OCI-LY7 (cell line): ENCODE measurements around the gene NOTCH2. TPM values are rescaled to one million over a fixed set of nuclear protein-coding genes. Genes with fewer than 3 reads are reported as not detected.

Experiments used
- BruUV-seq: library from RNA; stranded (reverse); fragments of 400-500 nt; replicated peaks from 2 replicates; lab custom pipeline; 2021; lab: Mats Ljungman, UMichigan
- CTCF ChIA-PET: fragments of 300-600 bp; sonication (Branson Sonifier 250); formaldehyde crosslinking; loops from one replicate; lab custom pipeline; 2022; ENCODE audit warnings: antibody characterized with exemption; ENCODE audit not compliant: unreplicated experiment; lab: Charles Lee
- POLR2A ChIA-PET: fragments of 300-600 bp; sonication (Branson Sonifier 250); formaldehyde crosslinking; loops from one replicate; lab custom pipeline; 2022; ENCODE audit warnings: antibody characterized with exemption; lab: Charles Lee
- DNase-seq: peaks from one replicate; pipeline ENCODE4 v3.0.0-alpha.2; 2015; ENCODE audit warnings: low spot score
- H2AFZ ChIP-seq: fragments of 200-600 bp; sonication (generic), shearing (Covaris generic); 2 replicates; pipeline ENCODE4 v1.6.1; 2014; ENCODE audit warnings: mild to moderate bottlenecking, antibody characterized with exemption, low read length, moderate library complexity
- H3K27ac ChIP-seq: fragments of 200-600 bp; sonication (generic); 2 replicates; pipeline ENCODE4 v1.5.1; 2014; ENCODE audit warnings: mixed run types, low read depth, mild to moderate bottlenecking, moderate library complexity, low read length, inconsistent platforms; ENCODE audit not compliant: poor library complexity, severe bottlenecking
- H3K36me3 ChIP-seq: fragments of 200-600 bp; sonication (generic); 2 replicates; pipeline ENCODE4 v1.6.1; 2014; ENCODE audit warnings: mild to moderate bottlenecking, antibody characterized with exemption, low read length, moderate library complexity, mixed read lengths; ENCODE audit not compliant: insufficient read depth
- H3K4me1 ChIP-seq: fragments of 200-600 bp; sonication (generic); 2 replicates; pipeline ENCODE4 v1.5.1; 2014; ENCODE audit warnings: mild to moderate bottlenecking, low read length; ENCODE audit not compliant: insufficient read depth, poor library complexity, severe bottlenecking
- H3K4me2 ChIP-seq: fragments of 200-600 bp; sonication (generic); 2 replicates; pipeline ENCODE4 v1.6.1; 2014; ENCODE audit warnings: mild to moderate bottlenecking, low read length
- H3K4me3 ChIP-seq: fragments of 200-600 bp; sonication (generic); 2 replicates; pipeline ENCODE4 v1.5.1; 2014; ENCODE audit warnings: mild to moderate bottlenecking, low read depth, low read length; ENCODE audit not compliant: poor library complexity, severe bottlenecking
- H3K79me2 ChIP-seq: fragments of 200-600 bp; sonication (generic); 2 replicates; pipeline ENCODE4 v1.6.1; 2016; ENCODE audit warnings: low read depth, mild to moderate bottlenecking, low read length, moderate library complexity, mixed read lengths; ENCODE audit not compliant: insufficient read depth
- H3K9me2 ChIP-seq: fragments of 200-600 bp; sonication (generic); 2 replicates; pipeline ENCODE4 v1.6.1; 2016; ENCODE audit warnings: mild to moderate bottlenecking, low read length, mixed read lengths; ENCODE audit not compliant: insufficient read depth
- H3K9me3 ChIP-seq: fragments of 200-600 bp; sonication (generic); 2 replicates; pipeline ENCODE4 v1.6.1; 2014; ENCODE audit warnings: mild to moderate bottlenecking, mixed run types, low read length, mixed read lengths
- H4K20me1 ChIP-seq: fragments of 200-600 bp; sonication (generic); 2 replicates; pipeline ENCODE4 v1.6.1; 2014; ENCODE audit warnings: mild to moderate bottlenecking, antibody characterized with exemption, low read length, moderate library complexity, mixed read lengths; ENCODE audit not compliant: insufficient read depth
- EZH2phosphoT487 ChIP-seq: fragments of 200-600 bp; sonication (generic); IDR thresholded peaks from 2 replicates; pipeline ENCODE4 v1.6.1; 2018; ENCODE audit warnings: low read depth, borderline replicate concordance, mild to moderate bottlenecking, mixed run types, antibody characterized with exemption, low read length, moderate library complexity, mixed read lengths
- intact Hi-C: fragments of 100-400 bp; cut with micrococcal nuclease; formaldehyde crosslinking; loops from one replicate; pipeline ENCODE4 v1.10.0; 2022; ENCODE audit not compliant: unreplicated experiment
- total RNA-seq, 2 experiments: library from RNA; depleted of rRNA in 1 of 2; stranded (reverse); fragments of >200 nt in 1 of 2; shearing (Covaris generic) in 1 of 2; gene quantifications; 2 replicates each; pipeline ENCODE4 v1.2.3, GENCODE V29; 2014 to 2022
- TF ChIP-seq, protein P1 (sequence below): fragments of 200-600 bp; sonication (generic); conservative IDR thresholded peaks from 2 replicates; pipeline ENCODE4 v1.5.1; 2014; ENCODE audit warnings: mild to moderate bottlenecking, antibody characterized with exemption, low read length, moderate library complexity, mixed read lengths

NOTCH2 gene
- total RNA-seq, 2 experiments from 2014 or later = 31.0 to 50.6 TPM

GRCh38 chr1:119906927-119907652, 162.4 kb downstream of the NOTCH2 start:
- no peak for DNase-seq
- Histone ChIP-seq H3K4me2 (no peak overlapping the region), H3K9me2 (no peaks in the 10 kb centered on the region), H3K4me3 (no peak overlapping the region), H3K36me3 (no peaks in the 10 kb centered on the region), H3K9me3 (no peaks in the 10 kb centered on the region), H3K79me2 (no peaks in the 10 kb centered on the region), H3K4me1 (no peaks in the 10 kb centered on the region), H3K27ac (no peak overlapping the region), H4K20me1 (no peaks in the 10 kb centered on the region), H2AFZ (no peak overlapping the region)
- ChIA-PET CTCF (no interaction called here), POLR2A (interaction anchor here (0.5 kb wide), 1 partner anchor 115 kb away, joined by 3 read pairs; no protein-coding TSS in a partner anchor)
- intact Hi-C loops = loop anchor here (10.0 kb wide), 1 partner anchor 48 kb away; no protein-coding TSS in a partner anchor
- BruUV-seq = no TSS peak
- TF ChIP-seq, protein P1, sequence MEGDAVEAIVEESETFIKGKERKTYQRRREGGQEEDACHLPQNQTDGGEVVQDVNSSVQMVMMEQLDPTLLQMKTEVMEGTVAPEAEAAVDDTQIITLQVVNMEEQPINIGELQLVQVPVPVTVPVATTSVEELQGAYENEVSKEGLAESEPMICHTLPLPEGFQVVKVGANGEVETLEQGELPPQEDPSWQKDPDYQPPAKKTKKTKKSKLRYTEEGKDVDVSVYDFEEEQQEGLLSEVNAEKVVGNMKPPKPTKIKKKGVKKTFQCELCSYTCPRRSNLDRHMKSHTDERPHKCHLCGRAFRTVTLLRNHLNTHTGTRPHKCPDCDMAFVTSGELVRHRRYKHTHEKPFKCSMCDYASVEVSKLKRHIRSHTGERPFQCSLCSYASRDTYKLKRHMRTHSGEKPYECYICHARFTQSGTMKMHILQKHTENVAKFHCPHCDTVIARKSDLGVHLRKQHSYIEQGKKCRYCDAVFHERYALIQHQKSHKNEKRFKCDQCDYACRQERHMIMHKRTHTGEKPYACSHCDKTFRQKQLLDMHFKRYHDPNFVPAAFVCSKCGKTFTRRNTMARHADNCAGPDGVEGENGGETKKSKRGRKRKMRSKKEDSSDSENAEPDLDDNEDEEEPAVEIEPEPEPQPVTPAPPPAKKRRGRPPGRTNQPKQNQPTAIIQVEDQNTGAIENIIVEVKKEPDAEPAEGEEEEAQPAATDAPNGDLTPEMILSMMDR = no peak
- TF ChIP-seq EZH2phosphoT487 = no peak

DNA sequence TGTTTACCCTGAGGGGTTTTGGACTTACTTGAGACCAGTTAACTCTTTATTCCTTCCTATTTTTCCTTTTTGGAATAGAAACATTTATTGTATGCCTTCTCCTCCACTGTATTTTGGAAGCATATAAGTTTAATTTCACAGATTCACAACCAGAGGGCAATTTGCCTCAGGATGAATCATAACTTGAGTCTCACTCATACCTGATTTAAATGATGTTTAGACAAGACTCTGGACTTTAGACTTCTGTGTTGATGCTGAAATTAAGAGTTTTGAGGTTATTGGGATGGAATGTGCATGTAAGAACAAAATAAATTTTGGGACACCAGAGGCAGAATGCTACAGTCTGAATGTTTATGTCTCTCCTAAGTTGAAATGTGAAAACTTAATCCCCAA, 166.0 kb downstream of the NOTCH2 start:
- Histone ChIP-seq H3K79me2 (no peaks in the 10 kb centered on the region), H3K4me3 (no peak overlapping the region), H3K4me1 (no peaks in the 10 kb centered on the region), H3K27ac (no peak overlapping the region), H3K9me3 (no peaks in the 10 kb centered on the region), H4K20me1 (no peaks in the 10 kb centered on the region), H3K36me3 (no peaks in the 10 kb centered on the region), H2AFZ (no peak overlapping the region), H3K9me2 (no peaks in the 10 kb centered on the region), H3K4me2 (no peak overlapping the region)
- POLR2A ChIA-PET = no interaction called here
- no peak for DNase-seq
- CTCF ChIA-PET = no interaction called here
- intact Hi-C loops = loop anchor here (10.0 kb wide), 1 partner anchor 51 kb away; no protein-coding TSS in a partner anchor
- TF ChIP-seq, protein P1 = no peak
- no peak for TF ChIP-seq EZH2phosphoT487
- no TSS peak for BruUV-seq
